ENCODE measurements around the gene GLS. TPM values are rescaled to one million over a fixed set of nuclear protein-coding genes. Genes with fewer than 3 reads are reported as not detected.

GLS gene
- total RNA-seq, 2 experiments from 2014 or later: 218 to 227 TPM

- intact Hi-C loops (cut with micrococcal nuclease): no loop called here
- Mint-ChIP-seq H3K4me3 (no peak overlapping the region), H3K27ac (peak overlapping the region; percentile 3), H3K4me1 (ENCODE audit: low read depth) (peaks cover 65% of the 10 kb centered on the region), H3K9me3 (no peaks in the 10 kb centered on the region), H3K27me3 (no peaks in the 10 kb centered on the region), H3K36me3 (ENCODE audit: low read depth) (peaks cover 59% of the 10 kb centered on the region)
- no peak for TF ChIP-seq CTCF (IDR thresholded peaks at IDR 0.05)
- ChIA-PET CTCF (interaction anchor here (1.0 to 2.0 kb wide), 3 partner anchors 15 to 63 kb away, joined by 3 to 6 read pairs (median 5); no protein-coding TSS in a partner anchor), POLR2A (interaction anchor here (0.7 kb wide), 1 partner anchor 29 kb away, joined by 5 read pairs; no protein-coding TSS in a partner anchor)
- no peak for DNase-seq
- ATAC-seq: no peak
Measured at GRCh38 chr2:190913725-190914124, 33.1 kb downstream of the GLS start.

- Mint-ChIP-seq H3K27ac (no peak overlapping the region), H3K4me1 (ENCODE audit: low read depth) (peaks cover 57% of the 10 kb centered on the region), H3K9me3 (no peaks in the 10 kb centered on the region), H3K36me3 (ENCODE audit: low read depth) (peaks cover 60% of the 10 kb centered on the region), H3K27me3 (no peaks in the 10 kb centered on the region), H3K4me3 (no peak overlapping the region)
- peak; percentile 49 for DNase-seq
- CTCF ChIA-PET: no interaction called here
- intact Hi-C loops (cut with micrococcal nuclease): no loop called here
- no peak for ATAC-seq
- POLR2A ChIA-PET: interaction anchor here (1.5 kb wide), 1 partner anchor 31 kb away, joined by 4 read pairs; no protein-coding TSS in a partner anchor
- TF ChIP-seq CTCF (IDR thresholded peaks at IDR 0.05): no peak
Measured at GRCh38 chr2:190916829-190917228, 36.2 kb downstream of the GLS start.

DNA sequence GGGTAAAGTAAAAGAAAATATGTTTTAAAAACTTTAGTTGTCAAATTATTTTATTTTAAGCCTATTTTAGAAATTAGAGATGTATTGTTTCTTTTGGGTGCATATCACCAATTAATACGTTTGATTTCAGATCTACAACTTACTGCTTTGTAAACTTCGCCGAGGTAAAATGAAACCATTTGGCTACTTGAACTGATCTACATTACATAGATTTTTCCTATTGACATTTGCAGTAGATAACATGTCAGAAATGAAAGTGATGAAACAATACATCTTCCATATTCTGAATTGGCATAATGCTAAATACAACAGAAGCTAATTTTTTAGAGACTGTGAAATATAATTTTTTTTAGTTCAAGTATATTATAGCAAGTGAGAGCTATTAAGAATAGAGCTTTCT lies 39.5 kb downstream of the GLS start:
- Mint-ChIP-seq H3K27me3 (no peaks in the 10 kb centered on the region), H3K36me3 (ENCODE audit: low read depth) (peaks cover 65% of the 10 kb centered on the region), H3K27ac (no peak overlapping the region), H3K4me1 (ENCODE audit: low read depth) (peaks cover 51% of the 10 kb centered on the region), H3K4me3 (no peak overlapping the region), H3K9me3 (no peaks in the 10 kb centered on the region)
- ATAC-seq (no peak), DNase-seq (no peak)
- ChIA-PET CTCF (interaction anchor here (1.4 to 2.6 kb wide), 2 partner anchors 16 to 28 kb away, joined by 3 to 9 read pairs; no protein-coding TSS in a partner anchor), POLR2A (no interaction called here)
- intact Hi-C loops (cut with micrococcal nuclease): no loop called here
- no peak for TF ChIP-seq CTCF (IDR thresholded peaks at IDR 0.05)

DNA sequence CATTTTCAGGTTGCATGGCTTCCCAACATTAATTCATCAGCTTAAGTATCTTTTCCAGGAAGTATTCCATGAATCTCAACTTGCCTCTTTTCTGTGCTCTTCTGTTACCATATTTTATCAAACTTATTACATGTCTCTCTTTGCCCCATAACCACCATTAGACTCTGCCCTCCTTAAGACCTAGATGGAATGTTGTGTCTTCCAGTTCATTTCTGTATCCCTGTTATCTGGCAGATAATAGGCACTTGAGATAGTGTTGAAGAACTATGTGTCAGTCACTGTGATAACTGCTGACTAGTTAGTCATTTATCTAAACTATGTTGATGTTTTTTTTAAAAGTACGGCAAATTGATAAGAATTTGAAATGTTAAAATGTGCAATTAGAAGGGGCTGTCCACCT lies 41.8 kb downstream of the GLS start:
- Mint-ChIP-seq H3K27ac (peak overlapping the region; percentile 14), H3K4me3 (no peak overlapping the region), H3K4me1 (ENCODE audit: low read depth) (peaks cover 35% of the 10 kb centered on the region), H3K9me3 (no peaks in the 10 kb centered on the region), H3K27me3 (no peaks in the 10 kb centered on the region), H3K36me3 (ENCODE audit: low read depth) (peaks cover 64% of the 10 kb centered on the region)
- POLR2A ChIA-PET: interaction anchor here (0.6 to 1.3 kb wide), 2 partner anchors 38 to 41 kb away, joined by 4 read pairs; no protein-coding TSS in a partner anchor
- intact Hi-C loops (cut with micrococcal nuclease): no loop called here
- DNase-seq (no peak), ATAC-seq (no peak)
- TF ChIP-seq CTCF (IDR thresholded peaks at IDR 0.05): no peak
- CTCF ChIA-PET: no interaction called here

GRCh38 chr2:190927301-190927700 lies 46.7 kb downstream of the GLS start:
- intact Hi-C loops (cut with micrococcal nuclease): no loop called here
- H3K27me3 Mint-ChIP-seq: no peaks in the 10 kb centered on the region
- H3K36me3 Mint-ChIP-seq (ENCODE audit: low read depth): peaks cover 60% of the 10 kb centered on the region
- no peaks in the 10 kb centered on the region for H3K9me3 Mint-ChIP-seq
- DNase-seq (no peak), ATAC-seq (no peak)
- no peak for TF ChIP-seq CTCF (IDR thresholded peaks at IDR 0.05)
- peaks cover 18% of the 10 kb centered on the region for H3K4me1 Mint-ChIP-seq (ENCODE audit: low read depth)
- H3K4me3 Mint-ChIP-seq: no peak overlapping the region
- ChIA-PET CTCF (no interaction called here), POLR2A (no interaction called here)
- H3K27ac Mint-ChIP-seq: no peak overlapping the region
